SK-N-SH (cell line): ENCODE results near the gene GBX2.

Experiments used
- CTCF ChIP-seq: fragments of 200-600 bp; sonication (generic); IDR thresholded peaks from 2 replicates; pipeline ENCODE4 v1.6.1; 2017; ENCODE audit warnings: antibody characterized with exemption, mild to moderate bottlenecking, moderate library complexity
- ELF1 ChIP-seq: IDR thresholded peaks from 2 replicates; pipeline ENCODE4 v1.4.0; 2012
- MXI1 ChIP-seq: IDR thresholded peaks from 2 replicates; pipeline ENCODE4 v1.6.1; 2012; ENCODE audit warnings: mild to moderate bottlenecking, low read depth, low read length, improper control_type of control experiment
- PBX3 ChIP-seq: IDR thresholded peaks from 2 replicates; pipeline ENCODE4; 2012
- POLR2AphosphoS5 ChIP-seq: IDR thresholded peaks from 2 replicates; pipeline ENCODE4 v1.6.1; 2012; ENCODE audit warnings: low read depth, low read length

GRCh38 chr2:236173729-236174607 is 5.8 kb upstream of the GBX2 start:
- TF ChIP-seq CTCF = no peak
- TF ChIP-seq POLR2AphosphoS5 = no peak
- TF ChIP-seq ELF1 = no peak
- no peak for TF ChIP-seq PBX3
- no peak for TF ChIP-seq MXI1
